OCI-LY3 (cell line): ENCODE data around the gene ARHGAP24.
"Not testable (repeated sequence)": the region's sequence is repeated elsewhere in the genome, so short reads cannot be mapped to it uniquely, and the experiment has no call there.

Experiments used
- H2AFZ ChIP-seq: fragments of 200-600, 300-600 bp; shearing (Covaris generic); 2 replicates; pipeline ENCODE4 v1.6.0; 2014; ENCODE audit warnings: antibody characterized with exemption, low read depth, low read length
- H3K27ac ChIP-seq: fragments of 200-600, 300-600 bp; sonication (generic); 2 replicates; pipeline ENCODE4 v1.5.1; 2014; ENCODE audit warnings: mild to moderate bottlenecking, low read length, moderate library complexity, mixed read lengths
- H3K27me3 ChIP-seq: fragments of 200-600, 300-600 bp; sonication (generic); 2 replicates; pipeline ENCODE4 v1.6.1; 2014; ENCODE audit warnings: low read depth, low read length, mixed read lengths
- H3K36me3 ChIP-seq: fragments of 200-600, 300-600 bp; sonication (generic); replicated peaks from 2 replicates; pipeline ENCODE3; 2014; ENCODE audit warnings: low read depth, low read length, mixed read lengths
- H3K4me1 ChIP-seq: fragments of 300-600, 200-600 bp; sonication (generic); 2 replicates; pipeline ENCODE4 v1.6.1; 2014; ENCODE audit warnings: low read length, mixed read lengths
- H3K4me2 ChIP-seq: fragments of 200-600, 300-600 bp; sonication (generic); 2 replicates; pipeline ENCODE4 v1.6.1; 2014; ENCODE audit warnings: low read length, mixed read lengths
- H3K4me3 ChIP-seq: fragments of 300-600, 200-600 bp; sonication (generic); 2 replicates; pipeline ENCODE4 v1.5.1; 2014; ENCODE audit warnings: antibody characterized with exemption, mild to moderate bottlenecking, low read length, moderate library complexity
- H3K79me2 ChIP-seq: fragments of 300-600, 200-600 bp; shearing (Covaris generic); 2 replicates; pipeline ENCODE4 v1.6.1; 2014; ENCODE audit warnings: mild to moderate bottlenecking, low read length, mixed read lengths
- H3K9ac ChIP-seq: fragments of 300-600, 200-600 bp; shearing (Covaris generic); 2 replicates; pipeline ENCODE4 v1.6.0; 2014; ENCODE audit warnings: mild to moderate bottlenecking, low read length, moderate library complexity
- H3K9me3 ChIP-seq: fragments of 200-600, 300-600 bp; shearing (Covaris generic); 2 replicates; pipeline ENCODE4 v1.6.1; 2014; ENCODE audit warnings: low read length, mixed read lengths; ENCODE audit not compliant: insufficient read depth
- H4K20me1 ChIP-seq: fragments of 200-600, 300-600 bp; sonication (generic); 2 replicates; pipeline ENCODE4 v1.6.1; 2016; ENCODE audit warnings: low read length, mixed read lengths; ENCODE audit not compliant: insufficient read depth
- CTCF ChIP-seq: fragments of 200-600, 300-600 bp; sonication (generic); IDR thresholded peaks from 2 replicates; pipeline ENCODE4 v1.5.1; 2014; ENCODE audit warnings: antibody characterized with exemption, low read length, low read depth
- EZH2phosphoT487 ChIP-seq: fragments of 200-600 bp; shearing (Covaris generic); IDR thresholded peaks from 2 replicates; pipeline ENCODE4 v1.6.1; 2018; ENCODE audit warnings: antibody characterized with exemption, mixed run types, low read depth

The ARHGAP24 gene

GRCh38 chr4:85834934-85835333 lies 360.0 kb downstream of the ARHGAP24 start:
- Histone ChIP-seq H3K4me1 (no peaks in the 10 kb centered on the region), H3K27ac (no peak overlapping the region), H3K36me3 (no peaks in the 10 kb centered on the region), H3K9ac (no peak overlapping the region), H3K9me3 (no peaks in the 10 kb centered on the region), H3K27me3 (no peaks in the 10 kb centered on the region), H2AFZ (no peak overlapping the region), H3K79me2 (peaks cover 4% of the 10 kb centered on the region; the same call in 1 of the 2 replicates), H3K4me3 (no peak overlapping the region), H4K20me1 (peaks cover 37% of the 10 kb centered on the region), H3K4me2 (no peak overlapping the region)
- no peak for TF ChIP-seq CTCF
- no peak for TF ChIP-seq EZH2phosphoT487

- peaks cover 10% of the 10 kb centered on the region; the same call in 1 of the 2 replicates for H3K79me2 ChIP-seq
- no peaks in the 10 kb centered on the region for H3K9me3 ChIP-seq
- no peak overlapping the region for H3K9ac ChIP-seq
- H3K36me3 ChIP-seq = no peaks in the 10 kb centered on the region
- peaks cover 4% of the 10 kb centered on the region for H3K4me1 ChIP-seq
- no peak overlapping the region for H3K4me2 ChIP-seq
- no peaks in the 10 kb centered on the region for H3K27me3 ChIP-seq
- H4K20me1 ChIP-seq = peaks cover 33% of the 10 kb centered on the region
- no peak overlapping the region for H3K4me3 ChIP-seq
- no peak overlapping the region for H3K27ac ChIP-seq
- TF ChIP-seq CTCF (no peak), EZH2phosphoT487 (no peak)
- H2AFZ ChIP-seq = no peak overlapping the region
Measured at GRCh38 chr4:85836588-85837438, 361.9 kb downstream of the ARHGAP24 start.

- Histone ChIP-seq H3K4me1 (peaks cover 10% of the 10 kb centered on the region), H3K4me2 (no peak overlapping the region), H4K20me1 (peaks cover 36% of the 10 kb centered on the region), H3K27me3 (no peaks in the 10 kb centered on the region), H3K9me3 (no peaks in the 10 kb centered on the region), H2AFZ (no peak overlapping the region), H3K27ac (no peak overlapping the region), H3K79me2 (peaks cover 9% of the 10 kb centered on the region; the same call in 1 of the 2 replicates), H3K9ac (no peak overlapping the region), H3K36me3 (no peaks in the 10 kb centered on the region), H3K4me3 (no peak overlapping the region)
- TF ChIP-seq EZH2phosphoT487 (no peak), CTCF (no peak)
Measured at GRCh38 chr4:85837439-85837733, 362.4 kb downstream of the ARHGAP24 start.

- not testable (repeated sequence) for H3K4me2 ChIP-seq, H3K27me3 ChIP-seq, H3K9ac ChIP-seq, H3K27ac ChIP-seq, H3K36me3 ChIP-seq, H3K4me3 ChIP-seq, H3K79me2 ChIP-seq, H3K9me3 ChIP-seq, H2AFZ ChIP-seq
- peaks cover 32% of the 10 kb centered on the region for H4K20me1 ChIP-seq
- peaks cover 14% of the 10 kb centered on the region for H3K4me1 ChIP-seq
Measured at GRCh38 chr4:85839981-85840451, 365.1 kb downstream of the ARHGAP24 start.
